ENCODE measurements around the gene PLRG1. TPM values are rescaled to one million over a fixed set of nuclear protein-coding genes. Genes with fewer than 3 reads are reported as not detected.

The PLRG1 gene
- total RNA-seq, 6 experiments from 2014 or later, result 93.8 to 101 (median 95.3) TPM

DNA sequence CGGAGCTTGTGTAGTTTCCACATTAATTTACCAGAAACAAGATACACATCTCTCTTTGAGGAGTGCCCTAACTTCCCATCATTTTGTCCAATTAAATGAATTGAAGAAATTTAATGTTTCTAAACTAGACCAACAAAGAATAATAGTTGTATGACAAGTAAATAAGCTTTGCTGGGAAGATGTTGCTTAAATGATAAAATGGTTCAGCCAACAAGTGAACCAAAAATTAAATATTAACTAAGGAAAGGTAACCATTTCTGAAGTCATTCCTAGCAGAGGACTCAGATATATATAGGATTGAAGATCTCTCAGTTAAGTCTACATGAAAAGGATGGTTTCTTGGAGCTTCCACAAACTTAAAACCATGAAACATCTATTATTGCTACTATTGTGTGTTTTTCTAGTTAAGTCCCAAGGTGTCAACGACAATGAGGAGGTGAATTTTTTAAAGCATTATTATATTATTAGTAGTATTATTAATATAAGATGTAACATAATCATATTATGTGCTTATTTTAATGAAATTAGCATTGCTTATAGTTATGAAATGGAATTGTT lies 12.6 kb upstream of the PLRG1 start, which contains the start of gene FGB:
Gene FGB, plus strand, starts transcription at position 315 of the 558 bp plus-strand sequence. Its CDS starts 8 bp downstream, at position 323.
- H3K9me3 Mint-ChIP-seq, result no peaks in the 10 kb centered on the region
- DNase-seq, result no peak
- H3K4me1 Mint-ChIP-seq (ENCODE audit: low read depth), result peaks cover 13% of the 10 kb centered on the region
- no peaks in the 10 kb centered on the region for H3K36me3 Mint-ChIP-seq (ENCODE audit: low read depth)
- H3K27ac Mint-ChIP-seq, result no peak within 1 kb of the TSS
- H3K4me3 Mint-ChIP-seq, result no peak within 1 kb of the TSS
- H3K27me3 Mint-ChIP-seq (ENCODE audit: insufficient read depth), result no peaks in the 10 kb centered on the region; the same call in 1 of the 2 replicates
- TF ChIP-seq, protein P1, sequence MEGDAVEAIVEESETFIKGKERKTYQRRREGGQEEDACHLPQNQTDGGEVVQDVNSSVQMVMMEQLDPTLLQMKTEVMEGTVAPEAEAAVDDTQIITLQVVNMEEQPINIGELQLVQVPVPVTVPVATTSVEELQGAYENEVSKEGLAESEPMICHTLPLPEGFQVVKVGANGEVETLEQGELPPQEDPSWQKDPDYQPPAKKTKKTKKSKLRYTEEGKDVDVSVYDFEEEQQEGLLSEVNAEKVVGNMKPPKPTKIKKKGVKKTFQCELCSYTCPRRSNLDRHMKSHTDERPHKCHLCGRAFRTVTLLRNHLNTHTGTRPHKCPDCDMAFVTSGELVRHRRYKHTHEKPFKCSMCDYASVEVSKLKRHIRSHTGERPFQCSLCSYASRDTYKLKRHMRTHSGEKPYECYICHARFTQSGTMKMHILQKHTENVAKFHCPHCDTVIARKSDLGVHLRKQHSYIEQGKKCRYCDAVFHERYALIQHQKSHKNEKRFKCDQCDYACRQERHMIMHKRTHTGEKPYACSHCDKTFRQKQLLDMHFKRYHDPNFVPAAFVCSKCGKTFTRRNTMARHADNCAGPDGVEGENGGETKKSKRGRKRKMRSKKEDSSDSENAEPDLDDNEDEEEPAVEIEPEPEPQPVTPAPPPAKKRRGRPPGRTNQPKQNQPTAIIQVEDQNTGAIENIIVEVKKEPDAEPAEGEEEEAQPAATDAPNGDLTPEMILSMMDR (IDR thresholded peaks at IDR 0.05), result no peak

DNA sequence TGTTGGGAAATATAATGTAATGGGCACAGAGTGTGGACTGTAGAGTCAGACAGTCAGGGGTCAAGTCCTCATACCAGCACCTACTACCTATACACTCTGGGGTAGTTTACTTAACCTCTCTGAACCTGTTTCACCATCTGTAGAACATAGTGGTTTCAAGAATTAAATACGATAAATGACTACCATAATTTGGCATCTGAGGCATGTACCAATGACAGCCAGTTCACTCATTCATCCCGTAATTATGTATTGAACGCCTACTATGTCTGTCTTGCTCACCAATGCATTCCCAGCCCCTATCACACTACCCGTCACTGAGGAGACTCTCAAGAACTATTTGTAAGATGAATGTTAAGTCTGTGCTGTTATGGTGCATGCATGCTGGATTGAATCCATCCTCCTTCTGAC lies 10.6 kb upstream of the PLRG1 start:
- DNase-seq, result peak; percentile 28
- Mint-ChIP-seq H3K27me3 (ENCODE audit: insufficient read depth) (no peaks in the 10 kb centered on the region; the same call in 1 of the 2 replicates), H3K4me1 (ENCODE audit: low read depth) (peaks cover 13% of the 10 kb centered on the region), H3K4me3 (no peak overlapping the region), H3K36me3 (ENCODE audit: low read depth) (no peaks in the 10 kb centered on the region), H3K27ac (no peak overlapping the region), H3K9me3 (no peaks in the 10 kb centered on the region)
- TF ChIP-seq, protein P1 (IDR thresholded peaks at IDR 0.05), result no peak

DNA sequence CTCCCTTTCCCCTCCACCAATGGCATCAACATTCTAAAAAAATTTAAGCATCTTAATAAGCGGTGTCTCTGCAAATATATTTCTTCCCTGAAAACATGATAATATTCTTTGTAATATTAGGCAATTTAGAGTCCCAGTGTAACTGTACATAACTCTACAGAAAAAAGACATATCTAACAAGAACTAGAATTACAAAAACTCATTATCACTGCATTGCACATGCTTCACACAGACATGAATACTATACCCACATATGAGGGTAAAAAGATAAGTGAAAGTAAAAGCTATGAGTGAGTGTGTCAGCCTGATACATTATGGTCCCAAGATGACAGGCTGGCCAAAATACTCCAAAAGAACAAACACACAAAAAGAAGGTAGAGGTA lies 10.2 kb upstream of the PLRG1 start:
- no peak overlapping the region for H3K4me3 Mint-ChIP-seq
- TF ChIP-seq, protein P1 (IDR thresholded peaks at IDR 0.05), result no peak
- no peaks in the 10 kb centered on the region for H3K9me3 Mint-ChIP-seq
- no peaks in the 10 kb centered on the region; the same call in 1 of the 2 replicates for H3K27me3 Mint-ChIP-seq (ENCODE audit: insufficient read depth)
- H3K36me3 Mint-ChIP-seq (ENCODE audit: low read depth), result no peaks in the 10 kb centered on the region
- no peak overlapping the region for H3K27ac Mint-ChIP-seq
- DNase-seq, result no peak
- H3K4me1 Mint-ChIP-seq (ENCODE audit: low read depth), result peaks cover 13% of the 10 kb centered on the region

DNA sequence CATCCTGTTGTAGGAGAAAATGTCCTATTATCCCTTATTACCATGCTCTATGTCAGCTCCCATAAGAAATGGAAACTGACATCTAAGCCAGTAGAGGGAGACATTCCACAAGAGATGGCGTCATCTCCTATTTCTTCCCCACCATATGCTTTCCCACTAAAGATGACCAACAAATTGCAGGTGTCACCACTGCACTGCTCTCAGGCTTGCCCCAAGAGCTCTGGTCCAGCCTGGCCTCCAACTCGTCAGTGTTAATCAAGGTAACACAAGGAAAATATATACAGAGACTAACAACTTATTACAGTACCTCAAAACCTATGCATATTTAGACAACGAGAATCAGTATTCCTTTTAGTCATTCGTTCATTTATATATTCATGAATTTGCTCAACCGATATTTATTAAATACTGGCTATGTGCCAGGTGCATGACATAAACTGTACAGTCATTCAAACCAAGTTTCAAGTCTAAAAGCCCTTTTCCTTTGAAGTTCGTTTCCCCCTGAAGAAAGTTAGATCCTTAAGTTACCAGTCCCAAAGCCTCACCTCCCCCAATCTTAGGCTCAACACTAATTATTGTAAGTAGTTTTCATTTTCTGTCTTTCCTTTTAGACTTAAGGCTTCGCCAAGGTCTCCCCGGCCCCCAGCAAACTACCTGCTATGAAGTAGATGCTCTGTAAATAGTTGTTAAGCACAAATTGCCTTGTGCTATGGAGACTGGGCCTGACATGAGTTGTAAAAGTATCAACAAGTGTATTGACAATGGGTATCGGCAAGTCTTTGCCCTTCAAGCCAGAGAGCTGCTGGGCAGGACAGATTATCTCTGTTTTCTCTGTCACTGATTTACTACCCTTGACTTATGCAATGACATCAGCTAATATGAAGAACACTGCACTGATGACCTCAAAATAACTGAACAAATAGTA lies 9.6 kb upstream of the PLRG1 start:
- Mint-ChIP-seq H3K27me3 (ENCODE audit: insufficient read depth) (no peaks in the 10 kb centered on the region; the same call in 1 of the 2 replicates), H3K4me1 (ENCODE audit: low read depth) (peaks cover 13% of the 10 kb centered on the region), H3K36me3 (ENCODE audit: low read depth) (no peaks in the 10 kb centered on the region), H3K27ac (no peak overlapping the region), H3K9me3 (no peaks in the 10 kb centered on the region), H3K4me3 (no peak overlapping the region)
- peak; percentile 53 for DNase-seq
- TF ChIP-seq, protein P1 (IDR thresholded peaks at IDR 0.05), result peak; percentile 80

DNA sequence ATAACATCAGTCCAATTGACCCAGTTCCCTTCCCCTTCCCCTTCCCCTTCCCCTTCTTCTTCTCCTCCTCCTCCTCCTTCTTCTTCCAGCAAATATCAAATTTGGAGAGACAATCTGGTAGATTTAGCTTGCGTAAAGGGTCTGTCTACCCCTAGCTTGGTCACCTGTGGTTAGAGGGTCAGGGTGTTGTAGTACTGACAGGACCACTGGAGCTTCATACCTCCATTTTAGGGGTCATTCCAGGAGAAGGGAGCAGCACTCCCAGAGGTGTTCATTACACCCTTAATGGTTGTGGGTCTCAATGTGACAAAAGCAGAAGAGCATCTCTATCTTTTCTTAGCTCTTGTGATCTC lies 8.9 kb upstream of the PLRG1 start:
- no peaks in the 10 kb centered on the region for H3K9me3 Mint-ChIP-seq

More for the DNA sequence above, 8.9 kb upstream of the PLRG1 start:
- H3K4me1 Mint-ChIP-seq (ENCODE audit: low read depth), result peaks cover 13% of the 10 kb centered on the region
- no peak overlapping the region for H3K4me3 Mint-ChIP-seq
- no peak for DNase-seq
- no peak overlapping the region for H3K27ac Mint-ChIP-seq
- no peaks in the 10 kb centered on the region; the same call in 1 of the 2 replicates for H3K27me3 Mint-ChIP-seq (ENCODE audit: insufficient read depth)
- H3K36me3 Mint-ChIP-seq (ENCODE audit: low read depth), result no peaks in the 10 kb centered on the region
- TF ChIP-seq, protein P1 (IDR thresholded peaks at IDR 0.05), result no peak
